Brain microvascular endothelial cell (primary cell): Measurements from ENCODE around the gene PRKCQ.
A peak's percentile ranks its signal among the peaks of the same experiment; 100 is the strongest.

Experiments
- DNase-seq: peaks from one replicate; pipeline ENCODE4 v3.0.0-alpha.2; 2020
- H3K27ac ChIP-seq: fragments of 250-450 bp; sonication (Bioruptor Pico); 2 replicates; pipeline ENCODE4 v1.5.1; 2020; ENCODE audit warnings: mild to moderate bottlenecking, moderate library complexity
- H3K27me3 ChIP-seq: fragments of 250-450 bp; sonication (Bioruptor Pico); replicated peaks from 2 replicates; pipeline ENCODE4 v1.5.1; 2020; ENCODE audit warnings: mild to moderate bottlenecking
- H3K36me3 ChIP-seq: fragments of 250-450 bp; sonication (Bioruptor Pico); replicated peaks from 2 replicates; pipeline ENCODE4 v1.5.1; 2020; ENCODE audit warnings: mild to moderate bottlenecking
- H3K4me3 ChIP-seq: 2 replicates; pipeline ENCODE4 v1.5.1; 2011; ENCODE audit warnings: low read depth, mild to moderate bottlenecking, control low read depth, low read length, moderate library complexity
- in situ Hi-C: cut with HindIII; loops from 2 replicates; pipeline ENCODE4 v1.10.0; 2017; ENCODE audit warnings: low sequenced_read_pairs, low pct_ligation_motif_present
- TF ChIP-seq, protein P1 (sequence below): IDR thresholded peaks from 2 replicates; pipeline ENCODE4 v1.5.1; 2011; ENCODE audit warnings: low read depth, mild to moderate bottlenecking, moderate library complexity, low read length, control low read depth, inconsistent platforms; ENCODE audit errors: missing control alignments

Gene PRKCQ

DNA sequence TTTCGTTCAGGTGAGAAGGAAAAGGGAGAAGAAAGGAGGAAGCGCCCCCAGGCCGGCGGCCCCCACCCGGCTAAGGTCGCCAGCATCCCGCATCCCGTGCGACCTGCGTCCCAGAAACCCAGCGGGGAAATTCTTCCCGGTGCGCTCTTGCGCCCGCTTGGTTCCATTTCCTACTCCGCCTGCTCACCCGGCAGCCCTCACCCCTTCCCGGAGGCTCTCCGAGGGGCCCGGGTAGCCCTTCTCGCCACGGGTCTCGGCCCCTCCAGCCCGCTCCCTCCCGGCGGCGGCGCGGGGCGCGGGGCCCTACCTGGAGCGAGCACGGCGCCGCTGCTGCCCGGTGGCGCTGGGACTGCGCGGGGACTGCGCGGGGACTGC, at the start of gene PRKCQ:
TSS of gene PRKCQ (minus strand) at position 373 of the 375 bp plus-strand sequence. CDS start 65,141 bp downstream, outside the sequence.
- DNase-seq: no peak
- no peak within 1 kb of the TSS for H3K27ac ChIP-seq
- TF ChIP-seq, protein P1, sequence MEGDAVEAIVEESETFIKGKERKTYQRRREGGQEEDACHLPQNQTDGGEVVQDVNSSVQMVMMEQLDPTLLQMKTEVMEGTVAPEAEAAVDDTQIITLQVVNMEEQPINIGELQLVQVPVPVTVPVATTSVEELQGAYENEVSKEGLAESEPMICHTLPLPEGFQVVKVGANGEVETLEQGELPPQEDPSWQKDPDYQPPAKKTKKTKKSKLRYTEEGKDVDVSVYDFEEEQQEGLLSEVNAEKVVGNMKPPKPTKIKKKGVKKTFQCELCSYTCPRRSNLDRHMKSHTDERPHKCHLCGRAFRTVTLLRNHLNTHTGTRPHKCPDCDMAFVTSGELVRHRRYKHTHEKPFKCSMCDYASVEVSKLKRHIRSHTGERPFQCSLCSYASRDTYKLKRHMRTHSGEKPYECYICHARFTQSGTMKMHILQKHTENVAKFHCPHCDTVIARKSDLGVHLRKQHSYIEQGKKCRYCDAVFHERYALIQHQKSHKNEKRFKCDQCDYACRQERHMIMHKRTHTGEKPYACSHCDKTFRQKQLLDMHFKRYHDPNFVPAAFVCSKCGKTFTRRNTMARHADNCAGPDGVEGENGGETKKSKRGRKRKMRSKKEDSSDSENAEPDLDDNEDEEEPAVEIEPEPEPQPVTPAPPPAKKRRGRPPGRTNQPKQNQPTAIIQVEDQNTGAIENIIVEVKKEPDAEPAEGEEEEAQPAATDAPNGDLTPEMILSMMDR: no peak
- in situ Hi-C loops: no loop called here
- H3K4me3 ChIP-seq: peak within 1 kb of the TSS; percentile 60
- H3K27me3 ChIP-seq: peaks cover 16% of the 10 kb centered on the region
- H3K36me3 ChIP-seq: no peaks in the 10 kb centered on the region

DNA sequence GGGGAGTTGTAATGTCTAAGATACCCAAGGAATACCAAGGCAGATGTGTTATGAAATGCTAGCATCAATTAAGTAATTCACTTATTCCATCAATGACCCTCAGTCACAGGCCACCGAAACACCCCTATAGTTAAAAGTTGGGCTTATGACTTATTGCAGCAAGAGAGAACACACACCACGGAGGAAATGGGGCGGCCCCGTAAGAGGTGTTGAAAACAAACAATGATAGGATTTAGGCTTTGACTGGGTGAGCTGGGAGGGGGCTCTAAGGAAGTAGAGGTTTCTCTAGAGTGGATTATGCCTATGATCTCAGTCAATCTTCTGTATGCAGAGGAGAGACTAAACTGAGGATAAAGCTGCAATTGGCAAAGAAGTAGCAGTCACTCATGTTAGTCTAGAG, 45.4 kb upstream of the PRKCQ start:
- Histone ChIP-seq H3K4me3 (no peak overlapping the region), H3K27me3 (no peaks in the 10 kb centered on the region), H3K27ac (no peak overlapping the region), H3K36me3 (no peaks in the 10 kb centered on the region)
- TF ChIP-seq, protein P1: no peak
- in situ Hi-C loops: no loop called here
- no peak for DNase-seq

DNA sequence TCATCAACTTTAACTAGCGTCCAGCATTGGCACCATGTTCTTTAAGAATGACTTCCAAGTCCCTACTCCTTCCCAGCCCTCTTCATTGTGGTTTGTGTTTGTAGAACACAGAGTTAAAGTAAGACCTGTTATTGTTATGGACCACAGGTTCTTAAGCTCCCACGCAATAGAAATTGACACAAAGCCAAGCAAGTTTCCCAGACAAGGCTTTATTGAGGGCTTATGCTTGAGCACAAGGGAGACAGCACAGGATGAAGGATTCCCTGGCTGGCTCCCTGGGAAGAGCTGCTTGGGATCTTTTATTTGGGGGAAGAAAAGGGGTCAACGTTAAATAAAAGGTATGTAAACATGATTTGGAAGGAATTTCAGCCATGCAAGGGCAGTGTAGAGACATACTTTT, 44.3 kb upstream of the PRKCQ start:
- Histone ChIP-seq H3K36me3 (no peaks in the 10 kb centered on the region), H3K4me3 (no peak overlapping the region), H3K27me3 (no peaks in the 10 kb centered on the region), H3K27ac (no peak overlapping the region)
- DNase-seq: no peak
- TF ChIP-seq, protein P1: no peak
- in situ Hi-C loops: no loop called here

DNA sequence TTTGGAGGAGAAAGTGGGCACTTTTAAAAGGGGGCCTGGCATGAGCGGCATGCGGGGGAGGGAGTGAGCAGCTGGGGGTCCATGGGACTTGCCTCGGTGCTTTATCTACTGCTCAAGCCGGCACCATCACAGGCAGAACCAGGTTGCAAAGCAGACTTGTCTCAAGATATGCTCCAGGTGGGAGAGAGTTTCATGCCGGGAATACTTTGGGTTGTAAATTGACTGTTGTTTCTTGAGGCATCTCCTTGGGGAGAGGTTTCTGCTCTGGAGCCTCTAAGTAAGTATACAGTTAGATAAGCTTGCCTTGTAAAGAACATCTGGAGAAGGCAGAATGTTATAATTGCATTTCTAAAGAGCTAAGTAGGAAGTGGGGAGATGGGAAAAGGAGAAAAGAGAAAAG, 42.8 kb upstream of the PRKCQ start:
- no peak overlapping the region for H3K27ac ChIP-seq
- in situ Hi-C loops: no loop called here
- TF ChIP-seq, protein P1: no peak
- H3K4me3 ChIP-seq: no peak overlapping the region
- H3K27me3 ChIP-seq: no peaks in the 10 kb centered on the region
- H3K36me3 ChIP-seq: no peaks in the 10 kb centered on the region
- DNase-seq: no peak

DNA sequence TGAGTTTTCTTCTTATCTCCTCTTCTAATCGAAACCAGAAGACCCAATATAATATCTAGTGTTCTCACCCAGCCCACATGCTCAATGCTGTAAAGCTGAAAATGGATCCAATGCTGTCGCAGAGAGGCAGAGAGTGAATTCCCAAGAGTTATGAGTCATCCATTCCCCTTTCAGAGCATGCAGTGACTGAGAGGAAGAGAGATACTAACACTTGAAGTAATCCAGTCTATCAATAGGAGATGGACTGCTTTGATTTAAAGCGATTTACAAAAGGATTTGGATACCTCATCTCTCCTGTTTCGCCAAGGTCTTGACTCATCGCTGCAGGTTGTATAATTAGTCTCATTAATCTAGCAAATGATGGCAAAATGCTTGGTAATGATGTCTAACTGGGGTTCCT, 41.5 kb upstream of the PRKCQ start:
- H3K36me3 ChIP-seq: no peaks in the 10 kb centered on the region
- no peaks in the 10 kb centered on the region for H3K27me3 ChIP-seq
- peak; percentile 22 for DNase-seq
- in situ Hi-C loops: no loop called here
- no peak overlapping the region for H3K4me3 ChIP-seq
- TF ChIP-seq, protein P1: no peak
- no peak overlapping the region for H3K27ac ChIP-seq

DNA sequence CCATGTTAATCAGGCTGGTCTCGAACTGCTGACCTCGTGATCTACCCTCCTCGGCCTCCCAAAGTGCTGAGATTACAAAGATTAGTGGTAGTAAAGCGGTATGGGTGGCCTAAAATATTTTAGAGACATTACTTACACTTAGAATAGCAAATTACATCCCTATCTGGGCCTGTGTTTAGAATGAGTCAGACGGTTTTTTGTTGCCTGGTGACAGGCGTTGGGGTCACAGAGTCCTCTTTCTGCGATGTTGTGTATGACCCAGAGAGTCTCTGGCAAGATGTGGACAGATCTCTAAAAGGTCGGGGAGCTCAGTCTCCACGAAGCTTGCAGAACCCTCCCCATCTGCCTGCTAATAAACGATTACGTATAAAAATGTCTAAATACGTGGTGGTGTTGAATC, 39.6 kb upstream of the PRKCQ start:
- TF ChIP-seq, protein P1: no peak
- no peaks in the 10 kb centered on the region for H3K36me3 ChIP-seq
- DNase-seq: no peak
- in situ Hi-C loops: no loop called here
- no peak overlapping the region for H3K4me3 ChIP-seq
- no peak overlapping the region for H3K27ac ChIP-seq
- H3K27me3 ChIP-seq: no peaks in the 10 kb centered on the region
